ENCODE data around the gene ARHGEF5.
"Not testable (repeated sequence)": the region's sequence is repeated elsewhere in the genome, so short reads cannot be mapped to it uniquely, and the experiment has no call there.

Gene ARHGEF5

DNA sequence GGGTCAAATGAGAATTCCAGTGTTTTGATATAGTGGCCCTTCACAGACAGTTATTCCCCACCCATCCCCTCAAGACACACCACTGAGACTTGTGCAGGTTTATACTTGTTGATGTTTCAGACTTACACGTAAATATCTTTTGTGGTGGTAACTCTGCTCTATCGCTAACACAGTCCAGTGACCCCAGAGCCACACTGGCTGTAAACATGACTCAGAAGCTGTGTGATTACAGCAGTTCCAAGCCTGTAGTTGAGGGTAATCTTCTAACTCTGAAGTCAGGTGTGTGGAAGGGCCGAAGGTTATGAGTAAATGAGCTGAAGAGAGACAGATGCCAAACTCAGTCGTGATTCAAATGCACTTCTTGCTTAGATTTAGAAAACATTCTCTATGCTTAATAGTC is 28.9 kb downstream of the ARHGEF5 start:
- DNase-seq (ENCODE audit: low read depth) = no peak

DNA sequence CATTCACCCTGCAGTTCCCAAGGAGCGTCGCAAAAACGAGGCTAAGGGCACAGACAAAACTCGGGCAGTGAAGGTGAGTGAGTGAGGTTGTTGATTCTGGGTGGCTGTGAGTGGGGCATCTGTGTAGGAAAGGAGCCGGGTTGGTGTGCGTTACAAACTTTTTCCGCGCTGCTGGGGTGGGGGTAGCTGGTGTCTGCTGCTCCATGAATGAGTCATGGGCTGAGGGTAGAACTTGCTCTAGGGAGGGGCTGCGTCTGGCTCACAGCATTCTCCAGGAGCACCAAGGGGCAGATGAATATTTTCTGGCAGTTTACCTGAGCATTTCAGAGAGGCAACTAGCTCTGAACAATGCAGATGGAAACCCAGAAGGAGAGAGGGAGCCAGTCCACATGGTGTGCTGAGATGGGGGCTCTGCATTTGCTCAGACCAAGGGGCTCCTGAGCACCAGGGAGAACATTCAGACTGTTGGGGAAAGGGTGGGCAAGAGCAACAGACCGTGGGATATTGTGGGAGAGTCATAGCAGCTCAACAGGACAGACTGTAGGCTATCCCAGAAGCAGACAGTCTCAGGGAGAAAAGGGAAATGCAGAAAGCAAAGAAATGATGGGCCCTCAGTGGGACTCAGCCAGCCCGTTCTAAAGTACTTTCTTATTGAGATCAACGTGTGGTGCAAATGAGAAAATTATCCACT is 29.5 kb downstream of the ARHGEF5 start:
- peak; percentile 27 for DNase-seq (ENCODE audit: low read depth)

DNA sequence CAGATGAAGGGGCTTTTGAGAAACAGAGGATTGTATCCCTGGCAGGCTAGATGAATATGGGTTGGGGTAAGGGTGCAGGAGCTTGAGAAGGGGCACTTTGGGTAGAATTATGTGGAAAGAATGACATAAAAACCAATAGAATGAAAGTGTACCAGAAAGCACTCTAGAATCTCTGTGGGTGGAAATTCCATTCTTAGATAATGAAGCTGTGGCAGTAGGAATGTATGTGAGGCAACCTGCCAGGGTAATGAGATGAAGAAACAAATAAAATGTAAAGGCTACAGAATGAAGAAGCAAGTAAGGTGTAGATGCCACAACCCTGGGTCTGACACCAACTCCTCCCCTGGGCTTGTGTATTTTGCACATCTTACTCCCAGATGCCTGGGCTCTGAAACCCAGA is 31.5 kb downstream of the ARHGEF5 start:
- no peak for DNase-seq (ENCODE audit: low read depth)

DNA sequence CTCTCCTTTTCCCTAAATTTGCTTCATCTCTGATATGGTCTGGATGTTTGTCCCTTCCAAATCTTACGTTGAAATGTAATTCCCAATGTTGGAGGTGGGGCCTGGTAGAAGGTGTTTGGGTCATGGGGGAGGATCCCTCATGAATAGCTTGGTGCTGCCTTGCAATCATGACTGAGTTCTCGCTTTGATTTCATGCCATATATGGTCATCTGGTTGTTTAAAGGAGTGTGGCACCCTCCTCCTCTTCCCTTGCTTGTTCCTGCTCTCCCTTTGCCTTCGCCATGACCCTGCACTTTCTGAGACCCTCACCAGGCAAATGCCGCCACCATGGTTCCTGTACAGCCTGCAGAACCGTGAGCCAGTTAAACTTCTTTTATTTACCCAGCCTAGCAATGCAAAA is 33.7 kb downstream of the ARHGEF5 start:
- no peak for DNase-seq (ENCODE audit: low read depth)

DNA sequence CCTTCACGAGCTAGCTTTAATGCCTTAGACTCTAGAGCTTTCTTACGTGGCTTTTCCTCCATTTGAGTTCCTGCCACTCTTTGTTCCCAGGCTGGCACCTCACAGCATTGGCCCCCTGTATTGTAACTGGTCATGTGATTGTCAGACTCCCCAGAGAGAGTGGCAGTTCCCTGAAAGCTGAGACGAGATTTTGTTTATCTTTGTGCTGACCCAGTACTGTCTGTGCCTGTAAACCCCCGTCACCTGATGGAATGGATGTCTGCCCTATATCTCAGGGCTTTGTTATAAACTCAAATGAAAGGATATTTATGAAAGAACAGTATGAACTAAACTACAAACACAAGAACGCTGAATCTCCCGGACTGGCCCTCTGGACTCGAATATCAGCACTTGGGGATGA is 35.3 kb downstream of the ARHGEF5 start:
- DNase-seq (ENCODE audit: low read depth) = no peak

DNA sequence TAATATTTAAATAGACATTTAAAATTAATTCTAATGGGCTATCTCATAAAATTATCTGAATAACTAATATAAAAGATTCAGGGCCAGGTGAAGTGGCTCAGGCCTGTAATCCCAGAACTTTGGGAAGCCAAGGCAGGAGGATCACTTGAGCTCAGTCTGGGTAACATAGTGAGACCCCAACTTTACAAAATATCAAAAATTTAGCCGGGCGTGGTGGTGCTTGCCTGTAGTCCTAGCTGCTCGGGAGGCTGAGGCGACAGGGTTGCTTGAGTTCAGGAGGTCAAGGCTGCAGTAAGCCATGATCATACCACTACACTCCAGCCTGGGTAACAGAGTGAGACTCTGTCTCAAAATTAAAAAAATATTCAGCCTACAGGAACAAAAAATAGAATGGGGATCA is 35.8 kb downstream of the ARHGEF5 start:
- no peak for DNase-seq (ENCODE audit: low read depth)

DNA sequence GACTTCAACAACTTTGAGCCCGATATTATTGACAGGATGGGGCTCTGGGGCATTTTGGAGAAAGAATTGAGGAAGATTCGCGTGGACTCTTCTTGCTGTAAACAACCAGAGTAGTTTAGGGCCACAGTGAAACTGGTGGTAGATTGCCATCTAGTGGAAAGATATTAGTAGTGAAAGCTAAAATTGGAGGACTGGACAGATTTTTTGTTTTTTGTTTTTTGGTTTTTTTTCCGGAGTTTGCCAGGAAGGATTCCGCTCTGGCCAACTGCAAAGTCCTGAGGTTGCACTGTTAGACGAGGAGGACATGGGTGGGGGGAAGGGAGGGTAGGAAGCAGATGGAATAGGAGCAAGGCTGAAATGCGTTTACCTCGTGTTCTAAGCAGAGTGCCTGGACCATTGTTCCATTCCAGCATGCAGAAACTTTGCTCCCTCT is 36.6 kb downstream of the ARHGEF5 start:
- DNase-seq (ENCODE audit: low read depth) = no peak

DNA sequence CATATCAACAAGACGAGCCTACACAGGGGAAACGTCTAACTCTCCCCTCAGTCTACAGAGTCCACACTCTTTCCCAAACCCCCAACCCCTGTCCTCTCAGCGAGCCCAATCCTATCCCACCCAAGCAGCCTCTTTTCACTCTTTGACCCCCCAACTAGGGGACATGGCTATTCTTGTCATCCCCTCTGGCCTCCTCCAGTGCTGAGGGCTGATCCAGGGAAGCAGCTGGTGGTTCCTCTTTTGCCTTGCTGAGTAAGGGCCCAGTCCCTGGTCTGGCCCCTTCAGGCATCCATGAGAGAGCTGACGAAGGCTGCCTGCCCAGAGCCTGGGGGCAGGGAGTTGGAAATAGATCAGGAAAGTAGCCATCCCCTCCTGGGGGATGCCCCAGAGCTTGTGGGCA is 41.9 kb downstream of the ARHGEF5 start:
- no peak for DNase-seq (ENCODE audit: low read depth)

DNA sequence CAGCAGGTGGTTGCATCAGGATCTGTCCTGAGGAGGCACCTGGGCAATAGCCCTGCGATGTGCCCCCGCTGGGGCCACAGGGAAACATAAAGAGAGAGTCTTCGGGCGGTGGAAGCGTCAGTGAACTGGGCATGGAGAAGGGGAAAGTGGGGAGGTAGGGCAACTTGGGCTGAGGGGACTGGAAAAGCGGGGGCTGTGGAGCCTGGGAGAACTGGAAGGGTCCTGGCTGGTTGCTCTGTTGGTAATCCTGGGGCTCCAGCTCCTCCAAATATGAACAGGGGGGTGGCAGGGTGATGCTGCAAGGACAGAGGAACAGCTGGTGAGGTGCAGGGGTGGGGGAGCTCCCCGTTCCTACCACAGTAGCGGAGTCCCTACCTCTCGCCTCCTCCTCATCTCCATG is 43.1 kb downstream of the ARHGEF5 start:
- DNase-seq (ENCODE audit: low read depth) = no peak

DNA sequence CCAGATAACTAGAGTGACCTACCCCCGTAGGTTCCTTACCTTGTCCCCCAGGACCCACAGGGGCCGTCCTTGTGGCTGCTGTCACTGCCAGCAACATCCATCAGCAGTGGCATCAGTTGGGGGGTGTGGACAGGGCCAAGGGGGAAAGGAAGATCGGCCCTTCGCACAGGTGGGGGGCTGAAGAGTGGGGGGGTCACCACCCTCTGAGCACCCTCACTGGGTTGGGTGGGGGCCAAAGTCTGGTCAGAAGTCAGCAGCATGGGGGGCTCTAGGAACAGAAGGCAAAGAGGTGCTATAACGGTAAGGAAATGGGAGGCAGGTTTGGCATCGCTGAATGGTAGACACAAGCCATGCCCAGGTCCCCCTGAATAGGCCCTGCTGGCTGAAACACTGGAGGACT is 43.7 kb downstream of the ARHGEF5 start:
- no peak for DNase-seq (ENCODE audit: low read depth)

DNA sequence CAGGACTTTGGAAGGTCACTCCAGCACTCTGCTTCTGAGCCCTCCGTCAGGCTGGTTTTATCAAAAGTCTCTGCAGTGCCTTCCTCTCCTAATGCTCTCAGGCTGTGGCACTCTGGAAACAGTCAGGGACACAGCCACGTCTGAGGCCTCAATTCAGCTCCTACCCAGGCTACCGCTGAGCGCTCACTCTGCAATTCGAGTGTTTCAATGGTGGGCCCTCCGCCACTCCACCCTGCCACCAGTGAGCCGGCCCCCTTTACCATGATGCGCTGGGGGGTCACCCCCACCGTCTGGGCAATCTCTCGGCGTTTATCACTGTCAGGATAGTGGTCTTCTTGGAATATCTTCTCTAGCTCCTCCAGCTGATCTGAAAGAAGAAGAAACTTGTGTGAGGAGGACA is 44.7 kb downstream of the ARHGEF5 start:
- DNase-seq (ENCODE audit: low read depth) = no peak

DNA sequence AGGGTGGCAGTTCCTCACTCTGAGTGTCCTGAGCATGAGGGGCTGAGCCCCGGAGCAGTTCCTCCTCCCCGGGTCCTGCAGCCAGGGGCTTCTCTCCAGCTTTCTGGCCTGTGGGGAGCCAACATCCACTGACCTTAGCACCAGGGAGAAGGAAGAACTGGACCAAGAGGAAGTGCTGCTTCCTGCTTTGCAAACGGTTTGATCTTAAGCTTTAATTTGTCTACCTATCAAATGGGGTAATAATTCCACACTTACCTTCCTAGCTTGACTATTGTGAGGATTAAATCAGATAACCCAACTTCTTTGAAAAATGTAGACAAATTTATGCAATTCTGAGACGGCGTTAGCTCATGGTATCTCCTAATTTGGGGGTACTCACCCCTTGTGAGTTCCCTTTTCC is 46.3 kb downstream of the ARHGEF5 start:
- DNase-seq (ENCODE audit: low read depth) = no peak

DNA sequence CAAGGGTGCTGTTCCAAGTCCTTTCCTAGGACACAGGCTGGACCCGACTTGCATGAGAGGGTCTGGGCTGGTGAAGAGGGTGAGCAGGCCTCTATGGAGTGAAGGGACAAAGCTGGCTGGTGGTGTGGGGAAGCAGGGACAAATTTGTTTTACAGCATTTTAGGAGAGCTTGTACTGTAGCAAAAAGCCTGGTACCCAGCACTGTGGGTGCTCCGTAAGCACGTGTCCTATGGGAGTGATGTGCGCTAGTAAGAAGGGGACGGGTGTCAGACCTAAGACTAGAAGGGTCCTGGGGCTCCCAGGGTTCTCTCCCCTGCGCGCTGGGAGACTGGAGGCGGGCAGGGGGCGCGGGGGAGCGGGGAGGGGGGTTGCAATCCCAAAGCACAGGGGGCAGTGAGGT is 47.9 kb downstream of the ARHGEF5 start:
- no peak for DNase-seq (ENCODE audit: low read depth)

DNA sequence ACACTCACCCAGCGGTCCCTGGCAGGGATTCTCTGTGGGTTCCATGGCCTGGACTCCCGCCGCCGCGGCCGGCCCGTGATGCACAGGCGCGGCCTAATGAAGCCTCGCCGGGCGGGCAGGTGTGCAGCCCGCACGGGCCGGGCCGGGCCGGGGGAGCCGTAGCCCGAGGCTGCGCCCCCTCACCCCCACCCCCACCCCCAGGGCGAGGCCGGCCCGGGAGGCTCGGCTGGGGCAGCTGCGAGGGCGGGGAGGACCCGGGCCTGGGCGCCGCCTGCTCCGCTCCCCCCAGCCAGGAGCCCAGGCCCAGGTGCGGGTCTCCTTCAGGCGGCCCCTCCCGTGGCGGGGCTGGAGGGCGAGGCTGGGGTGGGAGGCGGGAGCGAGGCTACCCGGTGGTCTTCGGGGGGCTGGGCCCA is 48.5 kb downstream of the ARHGEF5 start, which contains the start of gene NOBOX:
TSS of gene NOBOX (minus strand) at position 45 of the 413 bp plus-strand sequence.
- no peak for DNase-seq (ENCODE audit: low read depth)

DNA sequence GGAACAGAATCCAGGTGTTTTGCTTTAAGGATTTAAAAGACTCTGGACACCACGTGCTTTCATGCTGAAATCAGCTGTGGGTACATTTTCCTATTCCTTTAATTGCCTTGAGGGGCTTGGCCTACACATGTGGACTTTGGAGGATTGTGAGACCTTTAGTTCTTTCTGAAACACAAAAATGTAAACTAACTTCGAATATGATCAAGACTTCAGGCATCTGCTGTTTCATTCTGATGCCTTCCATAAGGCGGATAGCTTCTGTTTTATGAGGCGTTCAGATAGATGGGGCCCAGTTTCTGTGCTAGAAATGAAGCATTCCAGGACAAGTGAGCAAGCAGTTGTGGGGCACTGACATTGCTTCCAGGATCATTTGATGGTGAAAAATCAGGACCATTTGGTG is 49.7 kb downstream of the ARHGEF5 start:
- no peak for DNase-seq (ENCODE audit: low read depth)

DNA sequence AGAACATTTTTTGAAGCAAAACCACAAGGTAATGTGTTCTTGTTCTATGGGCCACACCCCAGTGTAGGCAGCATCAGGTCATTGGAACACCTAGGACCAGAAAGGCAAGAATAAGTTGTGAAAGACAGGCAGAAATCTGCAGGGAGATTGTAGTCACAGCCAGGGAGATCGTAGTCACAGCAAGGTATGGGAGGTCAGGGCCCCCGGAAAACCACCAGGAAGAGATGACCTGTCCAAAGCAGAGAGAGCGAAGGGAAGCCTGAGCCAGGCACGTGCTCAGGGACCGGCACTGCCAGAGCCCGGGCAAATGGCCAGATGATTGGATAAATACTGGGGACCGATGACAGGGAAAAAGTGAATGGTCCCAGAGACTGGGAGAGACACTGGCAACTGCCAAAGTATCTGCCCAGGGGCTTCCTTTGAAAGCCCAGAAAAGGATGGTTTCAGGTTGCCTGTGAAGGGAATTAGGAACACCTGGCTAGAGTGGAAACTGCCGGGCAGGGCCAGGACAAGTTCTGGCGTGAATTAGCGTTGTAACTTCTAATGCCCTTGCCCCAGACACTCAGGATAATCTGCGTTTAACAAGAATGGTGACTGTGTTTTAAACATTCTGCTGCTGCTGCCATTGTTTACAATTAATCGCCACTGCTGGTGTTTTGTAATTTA is 52.2 kb downstream of the ARHGEF5 start:
- DNase-seq (ENCODE audit: low read depth) = no peak

DNA sequence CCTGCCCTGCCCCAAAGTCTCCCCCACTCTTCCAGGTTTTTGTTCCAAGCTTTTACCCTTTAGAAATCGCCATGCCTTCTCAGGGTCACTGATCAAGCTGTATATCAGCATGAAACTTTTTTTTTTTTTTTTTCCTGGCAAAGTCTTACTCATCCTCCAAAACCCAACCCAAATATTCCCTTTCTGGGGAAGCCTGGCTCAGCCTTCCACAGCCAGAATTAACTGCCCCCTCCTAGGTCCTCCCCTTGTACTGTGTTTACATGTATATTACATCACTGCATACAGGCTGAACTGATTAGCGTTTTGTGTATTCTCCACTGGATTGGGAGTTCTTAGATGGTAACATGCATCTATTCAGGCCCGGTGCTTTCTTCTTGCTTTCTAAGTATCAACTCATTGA is 52.9 kb downstream of the ARHGEF5 start:
- DNase-seq (ENCODE audit: low read depth) = no peak

DNA sequence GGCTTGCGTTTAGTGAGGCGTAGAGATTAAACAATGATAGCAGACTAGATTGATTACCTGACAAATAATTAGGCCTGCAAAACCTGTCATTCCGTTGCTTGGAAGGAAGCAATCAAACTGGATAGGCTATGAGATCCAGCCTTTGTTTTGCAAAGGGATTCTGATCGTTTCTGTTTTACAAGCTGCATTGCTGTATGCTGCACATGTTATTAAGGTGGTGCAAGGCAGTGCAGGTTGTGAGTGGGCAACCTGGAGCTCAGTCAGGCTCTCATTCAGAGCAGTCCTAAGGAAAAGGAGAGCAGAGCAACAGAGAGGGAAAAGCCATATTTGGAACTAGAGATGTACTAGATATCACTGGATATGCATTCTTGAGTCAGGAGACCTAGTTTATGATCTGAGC is 55.2 kb downstream of the ARHGEF5 start:
- DNase-seq (ENCODE audit: low read depth) = no peak

DNA sequence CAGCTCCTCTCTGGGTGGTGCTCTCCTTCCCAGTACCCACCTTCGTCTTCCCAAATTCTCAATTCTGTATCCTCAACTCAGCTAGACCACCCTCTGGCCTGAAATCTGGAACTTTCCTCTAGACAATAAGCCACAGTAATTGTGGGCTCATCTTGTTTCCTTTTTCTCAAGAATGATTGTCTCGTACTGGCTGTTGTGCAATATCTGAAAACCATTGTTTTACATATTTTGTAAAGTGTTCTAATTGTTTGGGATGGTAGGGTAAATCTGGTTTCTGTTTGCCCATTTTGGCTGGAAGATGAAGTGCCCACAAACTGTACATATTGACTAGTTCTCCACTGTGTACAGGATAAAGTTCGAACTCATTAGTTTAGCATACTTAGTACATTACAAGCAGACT is 59.6 kb downstream of the ARHGEF5 start:
- no peak for DNase-seq (ENCODE audit: low read depth)

DNA sequence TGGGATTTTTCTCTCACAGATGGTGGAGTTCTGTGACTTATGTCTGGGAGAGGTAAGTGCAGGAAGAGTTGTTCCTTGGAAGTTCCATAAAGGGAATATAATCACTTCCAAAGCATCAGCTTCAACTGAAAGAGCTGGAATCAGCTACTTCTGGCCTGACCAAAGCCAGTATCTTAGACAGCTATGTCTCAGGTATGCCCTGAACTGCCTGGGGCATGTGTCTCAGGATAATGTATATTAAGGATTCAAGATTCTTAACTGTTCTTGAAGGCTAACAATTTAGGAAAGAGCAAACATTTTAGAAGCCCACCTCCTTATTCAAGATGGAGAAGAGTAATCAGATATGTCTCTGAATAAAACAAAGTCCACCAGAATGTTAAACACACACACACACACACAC is 60.7 kb downstream of the ARHGEF5 start:
- DNase-seq (ENCODE audit: low read depth) = no peak

DNA sequence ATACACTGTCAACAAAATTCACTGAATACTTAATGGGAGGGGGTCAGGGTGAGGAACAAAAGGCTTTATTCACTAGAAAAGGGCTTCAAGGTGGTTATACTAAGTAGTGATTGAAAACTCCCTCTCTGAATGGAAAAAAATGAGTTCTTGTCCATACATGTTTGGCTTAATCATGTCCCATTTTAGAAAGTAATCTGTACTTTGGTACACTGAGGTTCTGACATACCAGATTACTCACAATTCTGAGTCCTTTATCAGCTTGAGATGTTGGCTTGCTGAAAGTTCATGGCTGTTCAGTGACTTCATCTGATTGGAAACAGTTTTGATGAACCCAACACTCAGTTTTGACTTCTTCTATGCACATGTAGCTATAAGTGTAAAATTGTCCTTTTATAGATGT is 61.1 kb downstream of the ARHGEF5 start:
- DNase-seq (ENCODE audit: low read depth) = no peak

DNA sequence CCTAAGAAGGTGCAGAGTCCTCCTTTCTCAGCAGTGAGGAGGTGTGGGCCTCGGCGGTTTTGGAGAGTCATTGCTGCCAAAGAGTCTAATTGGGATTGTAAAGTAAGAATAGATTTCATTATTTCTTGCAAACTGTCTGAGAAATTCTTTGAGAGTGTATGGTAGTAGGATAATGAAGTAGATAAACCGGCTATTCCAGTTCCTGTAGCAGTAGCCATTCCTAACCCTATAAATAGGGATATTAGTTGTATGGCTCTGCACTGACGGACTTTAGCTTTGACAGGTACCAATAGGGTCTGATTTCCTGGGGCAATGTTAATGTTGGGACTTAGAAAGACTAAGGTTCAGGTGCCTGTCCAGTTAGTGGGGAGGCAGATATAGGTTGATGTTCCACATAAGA is 63.7 kb downstream of the ARHGEF5 start:
- not testable (repeated sequence) for DNase-seq (ENCODE audit: low read depth)

DNA sequence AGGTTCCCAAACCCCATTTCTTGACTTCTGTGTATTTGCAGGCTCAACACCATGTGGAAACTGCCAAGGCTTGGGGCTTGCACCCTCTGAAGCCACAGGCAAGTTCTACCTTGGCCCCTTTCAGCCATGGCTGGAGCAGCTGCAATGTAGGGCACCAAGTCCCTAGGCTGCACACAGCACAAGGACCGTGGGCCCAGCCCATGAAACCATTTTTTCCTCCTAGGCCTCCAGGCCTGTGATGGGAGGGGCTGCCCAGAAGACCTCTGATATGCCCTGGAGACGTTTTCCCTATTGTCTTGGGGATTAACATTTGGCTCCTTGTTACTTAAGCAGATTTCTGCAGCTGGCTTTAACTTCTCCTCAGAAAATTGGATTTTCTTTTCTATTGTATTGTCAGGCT is 72.3 kb downstream of the ARHGEF5 start:
- DNase-seq (ENCODE audit: low read depth) = not testable (repeated sequence)

DNA sequence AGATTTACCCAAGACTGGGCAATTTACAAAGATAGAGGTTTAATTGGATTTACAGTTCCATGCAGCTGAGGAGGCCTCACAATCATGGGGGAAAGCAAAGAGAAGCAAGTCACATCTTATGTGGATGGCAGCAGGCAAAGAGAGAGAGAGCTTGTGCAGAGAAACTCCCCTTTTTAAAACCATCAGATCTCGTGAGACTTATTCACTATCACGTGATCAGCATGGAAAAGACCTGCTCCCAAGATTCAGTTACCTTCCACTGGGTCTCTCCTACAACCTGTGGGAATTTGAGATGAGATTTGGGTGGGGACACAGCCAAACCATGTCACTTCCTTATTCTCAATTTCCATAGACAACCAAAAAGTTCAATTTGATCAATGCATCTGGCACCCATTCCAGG is 73.2 kb downstream of the ARHGEF5 start:
- no peak for DNase-seq (ENCODE audit: low read depth)
